Glomerular visceral epithelial cell (primary cell): ENCODE results near the gene RBMS3.
A peak's percentile ranks its signal among the peaks of the same experiment; 100 is the strongest.

Source experiments
- DNase-seq: peaks from one replicate; pipeline ENCODE4 v3.0.0-alpha.2; 2016; ENCODE audit errors: extremely low spot score

Gene RBMS3

DNA sequence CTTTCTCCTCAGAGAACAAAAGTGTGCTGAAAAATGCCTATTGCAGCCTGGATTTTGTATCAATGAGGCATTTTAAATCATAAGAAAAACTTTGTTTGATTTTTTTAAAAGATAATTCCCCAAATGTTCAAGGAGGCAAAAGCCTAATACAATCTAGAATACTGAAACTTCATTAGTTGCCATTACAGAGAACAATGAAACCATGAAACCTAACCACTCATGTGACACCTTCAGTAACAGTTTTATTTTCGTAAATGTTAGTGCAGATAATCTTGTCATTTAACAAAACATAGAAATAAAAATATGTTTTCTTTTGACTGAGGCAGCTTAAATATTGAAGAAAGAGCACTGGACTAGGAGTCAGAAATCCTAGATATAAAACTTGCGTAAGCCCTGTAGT, 655.9 kb downstream of the RBMS3 start:
- no peak for DNase-seq

DNA sequence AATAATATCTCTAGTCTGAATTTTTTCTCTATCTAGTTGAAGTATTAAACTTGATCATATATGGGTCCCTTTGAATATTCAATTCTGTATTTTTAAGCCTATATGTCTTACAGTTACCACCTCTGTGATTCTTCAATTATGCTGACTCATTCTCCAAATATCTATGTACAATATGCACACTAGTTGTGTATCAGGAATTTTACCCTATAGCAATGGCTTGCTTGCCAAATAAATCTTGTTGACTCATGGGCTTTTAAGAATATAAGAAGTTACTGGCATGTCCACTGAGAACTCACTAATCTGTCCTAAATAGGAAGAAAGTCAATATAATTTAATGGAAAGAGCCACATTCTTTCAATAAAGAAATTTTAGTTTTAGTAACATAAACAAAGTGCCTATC, 656.3 kb downstream of the RBMS3 start:
- DNase-seq = peak; percentile 1

DNA sequence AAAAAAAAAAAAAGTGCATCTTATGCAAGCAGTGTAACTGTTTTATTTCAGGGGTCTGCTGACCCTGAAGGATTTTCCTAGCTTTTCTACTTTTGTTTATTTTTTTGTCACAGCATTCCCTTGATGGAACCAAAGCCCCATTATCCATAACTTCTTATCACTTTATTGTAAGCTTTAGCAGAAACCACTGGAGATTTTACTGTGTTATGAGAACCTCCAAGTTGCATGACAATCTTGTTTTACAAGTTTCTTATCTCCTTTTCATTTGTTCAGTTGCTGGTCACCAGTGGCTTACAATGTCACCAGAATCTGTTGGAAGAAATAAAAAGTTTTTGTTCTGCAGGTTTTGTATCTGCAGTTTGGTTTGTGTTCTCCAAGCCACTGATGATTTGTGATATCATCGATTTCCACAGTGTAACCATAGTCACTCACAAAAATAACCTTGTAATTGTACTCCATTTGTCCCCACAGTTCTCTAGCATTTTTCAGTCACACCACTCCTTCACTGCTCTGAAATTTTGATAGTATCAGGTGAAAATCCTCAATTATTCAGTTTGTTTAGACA, 660.0 kb downstream of the RBMS3 start:
- no peak for DNase-seq

DNA sequence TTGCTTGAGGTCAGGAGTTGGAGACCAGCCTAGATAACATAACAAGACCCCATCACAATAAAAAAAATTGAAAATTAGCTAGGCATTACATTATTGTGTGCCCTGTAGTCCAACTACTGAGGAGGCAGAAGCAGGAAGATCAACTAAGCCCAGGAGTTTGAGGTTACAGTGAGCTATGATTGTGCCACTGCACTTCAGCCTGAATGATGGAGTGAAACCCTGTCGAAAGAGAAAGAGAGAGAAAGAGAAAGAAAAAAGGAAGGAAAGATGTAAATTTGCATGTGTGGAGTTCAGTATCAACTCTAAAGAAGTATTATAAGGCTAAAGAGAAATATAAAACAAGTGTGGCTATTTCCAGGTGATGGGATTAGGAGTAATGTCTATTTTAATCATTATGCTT, 661.4 kb downstream of the RBMS3 start:
- no peak for DNase-seq

DNA sequence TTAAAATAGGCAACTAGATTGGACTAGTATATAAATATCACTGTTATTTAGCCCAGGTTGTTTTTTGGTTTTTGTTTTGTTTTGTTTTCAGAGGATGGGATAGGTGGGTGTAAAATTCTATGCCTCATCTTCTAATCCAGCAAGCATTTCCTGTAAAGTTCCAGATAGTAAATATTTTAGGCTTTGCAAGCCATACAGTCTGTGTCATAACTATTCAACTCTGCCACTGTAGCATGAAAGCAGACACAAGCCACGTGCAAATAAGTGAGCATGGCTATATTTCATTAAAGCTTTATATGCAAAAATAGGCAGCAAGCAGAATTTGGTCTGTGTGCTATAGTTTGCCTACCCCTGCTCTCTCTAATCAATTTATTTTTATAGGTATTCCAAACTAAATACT, 668.3 kb downstream of the RBMS3 start:
- DNase-seq = no peak

DNA sequence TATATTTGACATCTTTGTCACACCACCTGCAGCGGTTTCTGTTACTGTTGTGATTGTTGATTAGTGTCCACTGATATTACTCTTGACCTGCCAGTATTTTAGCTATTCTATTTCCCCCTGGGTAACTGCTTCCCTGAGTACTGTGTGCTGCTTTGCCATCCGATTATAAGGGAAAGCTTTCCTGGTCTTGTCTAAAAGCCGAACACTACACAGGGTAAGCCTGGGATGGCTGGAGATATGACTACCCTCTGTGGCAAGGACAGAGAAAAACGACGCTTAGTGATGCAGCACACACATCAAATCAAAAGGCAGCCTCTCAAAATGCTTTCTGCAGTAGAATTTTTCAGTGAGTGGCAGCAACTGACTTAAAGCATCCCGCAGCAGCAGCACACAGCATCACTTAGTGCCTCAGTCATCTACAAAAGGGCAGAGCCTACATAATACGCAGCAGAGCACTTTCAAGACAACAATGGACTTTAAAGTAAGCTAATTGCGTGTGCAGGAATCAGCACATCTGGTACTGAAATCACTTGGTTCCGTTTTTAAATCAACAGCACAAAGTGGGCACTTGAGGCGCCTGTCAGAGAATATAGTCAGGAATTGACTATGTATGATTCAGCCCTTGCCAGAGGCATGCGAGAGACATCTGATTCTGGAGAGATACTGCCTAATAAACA, 669.2 kb downstream of the RBMS3 start:
- no peak for DNase-seq

DNA sequence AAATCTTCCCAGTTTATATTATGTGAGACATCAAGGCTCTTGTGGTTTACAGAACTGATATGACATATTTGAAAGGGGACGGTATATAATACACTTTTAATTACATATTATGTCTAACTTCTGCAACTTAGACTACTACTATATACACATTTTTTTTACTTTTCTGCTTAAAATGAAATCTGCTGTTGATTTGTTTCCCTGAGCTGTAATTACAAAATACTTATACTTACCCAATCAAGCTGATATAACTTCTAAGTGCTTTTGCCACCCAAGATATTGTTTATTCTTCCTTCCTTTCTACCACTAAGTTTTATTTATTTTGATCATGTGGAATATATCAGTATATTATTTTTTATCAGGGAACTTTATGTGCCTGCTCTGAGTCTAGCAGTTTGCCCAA, 671.6 kb downstream of the RBMS3 start:
- DNase-seq = no peak

DNA sequence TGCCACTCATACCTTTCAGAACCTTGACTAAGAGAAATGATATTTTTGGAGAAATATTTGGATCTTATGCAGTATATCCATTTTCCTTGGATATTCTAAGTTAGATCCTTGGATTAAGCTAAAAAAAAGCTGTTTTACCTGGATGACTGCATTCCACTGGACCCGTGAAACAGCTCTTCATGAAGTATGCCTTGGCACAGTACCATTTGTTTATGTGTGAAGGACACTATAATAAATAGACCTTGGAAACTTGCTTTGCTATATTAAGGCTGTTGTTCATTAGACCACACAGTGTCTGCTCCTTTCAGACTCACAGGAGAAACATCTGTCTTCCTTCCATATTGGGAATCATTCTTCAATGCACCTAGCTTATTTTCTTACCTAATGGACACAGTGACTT, 674.5 kb downstream of the RBMS3 start:
- no peak for DNase-seq

DNA sequence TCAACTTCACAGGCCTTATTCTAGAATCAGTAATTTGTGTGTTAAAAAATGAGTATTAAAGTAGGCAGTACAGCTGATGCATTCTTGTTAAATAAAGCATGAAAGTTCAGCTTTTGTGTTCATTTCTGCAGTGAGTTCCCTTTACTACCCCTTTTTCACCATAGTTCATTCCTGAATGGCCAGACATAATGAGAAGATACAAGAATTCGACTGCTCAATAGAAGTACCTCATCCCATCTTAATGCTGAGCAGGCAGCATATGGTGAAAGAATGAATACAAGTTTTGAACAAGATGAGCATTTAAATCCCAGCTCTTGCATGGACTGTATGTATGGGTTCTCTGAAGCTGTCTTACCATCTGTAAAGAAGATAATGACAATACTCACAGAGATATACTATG, 677.9 kb downstream of the RBMS3 start:
- DNase-seq = no peak

DNA sequence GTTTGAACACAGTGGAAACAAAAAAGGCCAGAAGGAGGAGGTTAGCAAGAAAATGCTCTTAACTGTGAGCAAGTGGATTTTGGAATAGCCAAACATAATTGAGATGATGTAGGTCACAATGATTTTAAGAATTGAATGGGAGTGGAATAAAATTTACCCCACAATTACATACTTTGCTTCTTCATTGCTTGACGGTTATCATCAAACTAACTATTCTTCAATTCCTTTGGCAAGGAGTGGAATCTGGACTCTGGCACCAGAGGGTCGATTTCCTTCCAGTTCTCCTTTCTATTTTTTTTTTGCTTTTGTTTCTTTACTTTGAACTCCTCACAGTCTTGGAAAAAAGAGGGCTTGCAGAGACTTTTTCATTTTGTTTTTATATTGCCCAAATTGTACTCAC, 691.0 kb downstream of the RBMS3 start:
- DNase-seq = no peak

DNA sequence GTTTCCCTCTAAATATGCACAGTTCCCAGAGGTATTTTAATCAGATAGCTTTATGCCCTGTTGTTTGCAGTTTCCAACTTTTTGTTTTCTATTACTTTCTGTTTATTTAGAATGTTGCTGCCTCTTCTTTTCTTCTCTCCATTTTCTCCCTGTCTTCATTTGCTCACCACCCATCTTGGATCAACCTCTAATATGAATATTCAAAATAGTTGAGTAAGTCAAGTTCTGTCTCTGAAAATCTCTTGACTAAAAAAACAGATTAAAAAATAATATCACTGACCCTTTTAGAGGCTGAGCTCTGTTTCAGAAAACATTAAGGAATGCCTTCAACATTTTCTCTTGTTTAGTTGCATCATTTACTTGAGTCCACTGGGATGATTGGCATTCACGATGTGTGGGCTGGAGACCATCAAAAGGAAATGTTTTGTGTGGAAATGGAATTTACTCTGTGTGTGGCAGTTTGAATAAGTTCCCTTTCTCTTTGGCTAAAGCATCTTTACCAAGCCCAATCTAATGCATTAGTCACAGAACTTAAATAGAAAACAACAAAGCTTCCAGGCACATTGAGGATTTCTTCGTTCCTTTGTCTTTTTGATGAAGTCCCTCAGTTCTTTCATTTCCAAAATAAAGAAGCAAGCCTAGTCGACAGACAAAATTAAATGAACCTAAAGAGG, 691.6 kb downstream of the RBMS3 start:
- DNase-seq = no peak

DNA sequence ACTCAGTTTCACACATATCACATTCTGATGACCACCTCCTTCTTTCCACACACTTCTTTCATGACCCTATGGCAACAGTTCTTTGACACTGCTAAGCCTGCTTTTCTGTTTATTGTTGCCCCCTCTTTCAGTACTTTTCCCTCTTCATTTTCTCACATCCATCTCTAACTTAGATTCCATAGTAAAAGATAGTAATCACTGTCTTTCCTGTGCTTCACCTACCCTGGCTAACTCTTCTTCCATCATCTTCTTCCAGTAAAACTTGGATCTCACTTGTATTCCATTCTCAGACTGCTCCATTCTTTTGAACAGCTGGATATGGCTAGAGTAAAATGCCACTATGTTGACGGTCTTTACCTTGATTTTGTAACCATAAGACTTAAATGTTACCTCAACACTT, 692.9 kb downstream of the RBMS3 start:
- DNase-seq = no peak

DNA sequence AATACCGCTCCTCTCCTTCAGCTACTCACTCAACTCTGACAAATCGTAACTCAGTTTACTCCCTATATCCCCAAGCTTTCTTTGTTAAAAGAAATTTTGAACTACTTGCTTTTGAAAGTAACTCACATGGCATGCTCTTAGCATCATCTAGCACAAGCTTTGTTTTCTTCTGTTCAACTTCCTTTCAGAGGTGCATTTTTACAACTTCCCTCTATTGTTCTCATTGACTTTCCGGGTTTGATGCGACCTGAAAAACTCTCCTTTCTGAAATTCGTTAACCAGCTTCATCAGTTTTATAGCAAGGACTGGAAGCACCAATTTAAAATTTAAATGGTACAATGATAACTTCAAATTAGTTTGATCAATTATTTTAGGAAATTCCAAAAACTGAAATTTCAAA, 696.0 kb downstream of the RBMS3 start:
- no peak for DNase-seq

DNA sequence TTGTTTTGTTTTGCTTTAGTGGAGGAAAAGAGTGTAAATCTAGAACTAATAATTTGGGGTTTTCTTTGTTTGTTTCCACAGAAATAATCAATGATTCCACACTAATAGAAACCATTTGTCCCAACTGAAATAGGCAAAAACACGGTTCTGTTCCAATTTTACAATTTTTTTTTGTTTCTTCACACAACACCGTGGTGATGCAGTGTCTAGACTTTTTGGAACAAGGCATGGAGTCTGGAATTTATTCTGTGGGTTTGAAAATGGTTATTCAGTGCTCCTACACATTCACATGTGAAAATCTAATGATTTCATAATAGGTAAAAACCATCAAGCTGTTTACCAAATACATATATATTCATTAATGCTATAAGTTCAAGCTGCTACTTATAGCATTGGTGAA, 696.5 kb downstream of the RBMS3 start:
- DNase-seq = no peak

DNA sequence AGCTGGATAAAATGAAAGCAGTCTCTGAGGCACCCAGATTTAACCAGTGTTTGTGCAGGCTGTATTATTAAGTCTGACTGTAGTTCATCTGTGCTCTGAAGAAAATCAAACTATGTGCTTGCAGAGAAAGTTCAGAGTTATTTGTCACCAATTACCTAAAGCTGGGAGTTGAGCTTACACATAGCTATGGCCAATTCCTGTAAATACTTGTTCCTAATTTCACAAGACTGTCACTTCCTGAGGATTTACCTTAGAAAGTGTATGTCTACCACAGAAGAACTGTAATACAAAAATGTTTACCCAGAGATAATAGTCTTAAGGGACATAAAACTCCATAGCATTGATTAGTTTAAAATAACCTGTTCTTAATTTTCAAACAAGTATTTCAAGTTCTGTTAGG, 697.2 kb downstream of the RBMS3 start:
- DNase-seq = no peak

DNA sequence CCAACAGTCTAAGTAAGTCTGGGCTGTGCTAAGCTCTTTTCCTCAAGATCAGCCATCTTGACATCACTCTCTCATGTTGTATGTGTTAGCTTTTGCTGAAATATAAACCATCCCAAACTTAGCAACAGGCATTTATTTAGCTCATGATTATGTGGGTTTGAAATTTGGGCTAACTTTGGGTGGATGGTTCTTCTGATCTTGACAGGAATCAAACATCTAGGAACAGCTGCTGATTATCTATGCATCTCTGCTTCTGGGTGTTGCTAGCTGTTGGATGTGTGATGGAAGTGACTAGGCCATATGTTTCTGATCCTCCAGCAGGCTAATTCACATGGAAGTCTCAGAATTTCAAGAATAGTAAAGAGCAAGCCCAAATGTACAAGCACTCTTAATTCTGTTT, 710.3 kb downstream of the RBMS3 start:
- DNase-seq = no peak

DNA sequence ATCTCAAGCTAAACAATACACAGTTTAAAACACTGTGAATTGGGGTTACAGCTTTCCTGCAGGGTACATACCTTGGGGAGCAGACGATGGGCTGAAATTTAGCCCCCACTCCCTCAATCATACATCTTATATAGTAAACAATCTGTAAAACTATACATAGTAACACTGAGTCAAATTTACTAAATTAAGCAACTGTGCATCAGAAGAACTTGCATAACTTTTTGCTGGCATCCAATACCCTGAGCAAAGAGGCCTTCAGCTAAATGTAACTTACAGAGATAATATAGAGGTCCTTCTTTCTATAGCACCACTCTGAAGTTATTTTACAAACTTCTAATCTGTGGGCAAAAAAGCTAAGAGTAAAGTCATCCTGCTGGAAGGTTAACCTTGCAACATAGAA, 721.9 kb downstream of the RBMS3 start:
- no peak for DNase-seq

DNA sequence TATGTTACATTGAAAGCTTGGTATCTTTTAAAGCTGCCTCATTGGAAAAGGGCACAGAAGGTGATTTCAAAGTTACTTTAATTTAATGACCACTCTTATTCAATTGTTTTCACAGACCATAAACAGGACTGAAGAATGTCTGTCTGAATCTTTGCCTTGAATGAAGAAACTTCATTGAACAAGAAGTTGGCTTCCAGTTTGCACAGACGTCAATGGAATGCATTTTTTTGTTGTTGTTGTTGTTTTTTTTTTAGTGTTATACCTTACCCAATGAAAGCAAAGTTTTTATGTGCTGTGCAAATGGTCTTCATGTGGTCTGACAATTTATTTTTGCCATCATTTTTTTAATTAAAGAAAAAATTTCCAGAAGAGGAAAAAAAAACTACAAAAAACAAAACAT, 722.9 kb downstream of the RBMS3 start:
- no peak for DNase-seq

DNA sequence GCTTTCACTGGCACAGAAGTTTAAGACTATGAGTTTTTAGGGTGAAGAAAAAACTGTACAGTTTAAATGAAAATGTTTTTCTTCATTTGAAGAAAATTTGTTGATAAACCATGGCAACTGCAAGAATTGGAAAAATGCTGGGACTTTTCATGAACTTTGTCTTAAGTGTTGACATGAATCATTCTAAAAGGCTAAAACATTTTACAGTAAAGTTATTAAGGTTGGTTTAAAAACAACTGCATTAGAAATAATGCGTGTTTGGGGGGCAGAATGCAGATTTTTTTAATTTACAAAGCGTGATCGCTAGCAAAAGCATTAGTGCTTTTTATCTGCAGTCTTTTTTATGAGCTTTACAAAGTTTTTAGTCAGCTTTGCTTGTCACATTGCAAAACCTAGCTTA, 723.6 kb downstream of the RBMS3 start:
- no peak for DNase-seq

DNA sequence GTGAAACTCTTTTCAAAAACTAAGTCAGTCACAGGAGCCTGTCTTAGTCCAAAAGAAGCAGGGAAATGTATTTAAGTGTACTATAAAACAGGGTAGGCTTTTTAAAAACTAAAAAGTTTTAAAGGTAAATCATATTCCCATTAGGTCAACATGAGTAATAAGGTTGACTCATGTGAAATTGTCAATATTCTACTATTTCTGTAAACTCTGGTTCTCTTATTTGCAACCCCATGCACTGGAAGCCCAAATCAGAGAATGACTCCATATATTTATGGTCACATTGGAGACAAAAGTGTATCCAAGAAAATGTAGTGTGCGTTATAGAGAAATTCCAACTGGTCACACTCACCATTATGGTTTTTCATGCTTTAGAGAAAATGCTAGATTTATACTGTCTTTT, 725.2 kb downstream of the RBMS3 start:
- DNase-seq = no peak

DNA sequence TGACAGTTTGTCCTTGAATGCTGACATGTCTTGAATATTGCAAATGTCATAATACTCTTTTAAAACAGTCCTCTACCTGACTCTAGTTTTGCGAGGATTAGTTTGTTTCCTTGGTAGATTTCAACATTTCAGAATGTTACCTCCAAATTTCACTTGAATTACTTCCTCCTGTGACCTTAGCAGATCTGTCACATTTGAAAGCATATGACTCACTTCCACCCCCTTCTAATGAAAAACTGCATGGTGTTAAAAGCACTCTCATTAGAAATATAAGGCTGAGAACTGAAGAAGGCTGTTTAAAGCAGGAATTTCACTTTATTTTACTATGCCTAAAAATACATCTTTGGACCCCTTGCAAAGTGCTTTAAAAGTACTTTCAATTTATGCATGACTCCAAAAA, 726.8 kb downstream of the RBMS3 start:
- no peak for DNase-seq

DNA sequence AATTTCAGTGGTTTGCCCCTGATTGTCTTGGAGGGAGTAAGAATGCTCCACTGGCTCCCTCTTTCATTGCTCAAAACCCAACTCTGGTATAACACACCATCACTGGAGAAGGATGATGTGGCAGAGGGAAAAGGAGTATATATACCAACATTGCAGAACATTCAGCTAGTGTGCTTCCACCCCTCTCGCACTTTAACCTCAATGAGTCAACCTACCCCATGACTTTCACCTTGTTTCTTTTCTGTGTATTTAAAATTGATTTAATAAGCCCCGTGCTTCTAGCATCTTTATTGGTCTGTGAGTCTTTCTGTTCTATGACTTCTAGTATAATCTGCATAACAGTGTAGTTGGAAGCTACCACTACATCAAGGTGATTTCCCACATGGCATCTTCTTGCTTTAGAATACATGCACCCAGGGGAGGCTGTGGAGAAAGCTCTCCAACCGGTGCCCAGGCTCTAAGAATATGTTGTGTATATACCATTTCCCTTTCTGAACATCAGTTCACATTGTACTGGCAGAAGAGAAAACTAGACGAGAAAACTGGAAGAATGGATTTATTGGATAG, 730.4 kb downstream of the RBMS3 start:
- DNase-seq = no peak

DNA sequence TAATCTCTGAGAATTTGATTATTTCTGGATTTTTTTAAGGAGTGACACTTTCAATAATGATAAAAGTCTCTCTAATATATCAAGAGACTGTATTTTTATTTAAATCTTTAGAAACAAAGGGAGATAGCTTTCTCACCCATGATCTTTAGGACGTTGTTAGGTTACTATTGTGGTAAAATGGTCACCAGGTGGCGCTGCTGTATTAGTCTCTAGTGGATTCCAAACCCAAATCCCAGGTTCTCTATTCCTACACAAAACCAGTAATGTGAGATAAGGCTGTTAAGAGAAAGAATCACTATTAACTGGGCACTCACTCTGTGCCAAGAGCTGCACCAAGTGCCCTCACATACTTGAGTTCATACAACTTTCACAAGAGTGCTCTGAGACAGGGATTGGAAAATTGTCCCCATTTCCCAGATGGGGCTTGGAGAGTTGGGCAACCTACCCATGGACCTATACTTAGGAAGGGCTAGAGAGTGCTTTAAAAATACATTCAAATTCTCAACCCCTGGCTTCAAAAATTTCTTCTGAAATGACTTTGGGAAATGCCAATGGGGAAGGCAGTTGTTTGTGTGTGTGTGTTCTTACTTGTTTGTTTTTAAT, 732.2 kb downstream of the RBMS3 start:
- DNase-seq = peak; percentile 52
